ENCODE data around the gene RTN1.
A peak's percentile ranks its signal among the peaks of the same experiment; 100 is the strongest.
"Not testable (repeated sequence)": the region's sequence is repeated elsewhere in the genome, so short reads cannot be mapped to it uniquely, and the experiment has no call there.

RTN1 gene

DNA sequence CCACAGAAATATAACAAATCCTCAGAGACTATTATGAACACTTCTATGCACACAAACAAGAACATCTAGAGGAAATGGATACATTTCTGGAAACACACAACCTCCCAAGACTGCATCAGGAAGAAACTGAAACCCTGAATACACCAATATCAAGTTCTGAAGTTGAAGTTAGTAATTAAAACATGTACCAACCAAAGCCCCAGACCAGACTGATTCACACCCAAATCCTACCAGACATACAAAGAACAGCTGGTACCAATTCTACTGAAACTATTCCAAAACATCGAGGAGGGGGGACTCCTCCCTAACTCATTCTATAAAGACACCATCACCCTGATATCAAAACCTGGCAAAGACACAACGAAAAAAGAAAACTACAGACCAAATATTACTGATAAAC lies 179.3 kb downstream of the RTN1 start:
- no peak for DNase-seq

DNA sequence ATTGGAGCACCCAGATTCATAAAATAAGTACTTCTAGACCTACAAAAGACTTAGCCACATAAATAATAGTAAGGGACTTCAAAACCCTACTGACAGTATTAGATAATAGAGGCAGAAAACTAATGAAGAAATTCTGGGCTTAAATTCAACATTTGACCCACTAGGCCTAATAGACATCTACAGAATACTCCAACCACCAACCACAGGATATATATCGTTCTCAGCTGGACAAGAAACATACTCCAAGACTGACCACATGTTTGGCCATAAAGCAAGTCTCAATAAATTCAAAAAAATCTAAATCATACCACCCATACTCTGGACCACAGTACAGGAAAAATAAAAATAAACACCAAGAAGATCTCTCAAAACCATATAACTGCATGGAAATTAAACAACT lies 180.2 kb downstream of the RTN1 start:
- no peak for DNase-seq

DNA sequence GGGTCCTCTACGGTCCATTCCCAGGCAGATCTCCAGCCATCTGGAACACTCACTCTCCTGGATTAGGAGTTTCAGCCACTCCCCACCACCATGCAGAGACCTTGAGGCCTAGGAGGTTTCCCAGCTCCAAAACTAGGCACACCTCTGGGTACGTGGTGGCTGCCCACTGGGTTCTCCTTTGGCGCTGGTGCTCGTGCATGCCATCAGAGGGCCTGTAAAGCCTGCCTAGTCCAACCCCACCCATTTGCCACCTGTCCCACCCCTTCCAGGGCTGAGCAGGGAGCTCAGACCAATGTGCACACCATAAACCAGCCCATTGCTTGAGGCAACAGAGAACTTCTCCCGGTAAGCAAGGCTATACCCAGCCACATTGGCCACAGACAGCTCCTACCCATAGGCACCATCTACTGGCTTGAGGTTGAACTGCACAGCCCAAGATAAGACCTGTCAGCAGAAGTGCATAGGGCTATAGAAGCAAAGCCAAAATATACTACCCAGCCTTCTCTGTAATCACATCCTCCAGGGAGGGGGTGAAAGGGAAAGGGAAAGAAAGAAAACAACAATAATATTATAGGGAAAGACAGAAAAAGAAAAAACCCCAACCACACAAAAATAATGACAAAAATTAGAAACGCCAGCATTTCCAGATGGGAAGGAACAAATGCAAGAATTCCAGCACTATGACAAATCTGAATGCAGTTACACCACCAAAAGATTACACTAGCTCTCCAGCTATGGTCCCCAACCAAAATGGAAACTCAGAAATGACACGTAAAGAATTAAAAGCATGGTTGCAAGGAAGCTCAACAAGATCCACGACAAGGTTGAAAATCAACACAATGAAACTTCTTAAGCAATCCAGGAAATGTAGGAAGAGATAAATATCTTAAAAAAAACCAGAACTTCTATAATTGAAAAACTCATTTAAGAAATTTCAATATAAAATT lies 182.1 kb downstream of the RTN1 start:
- peak; percentile 24 to 48 for DNase-seq

DNA sequence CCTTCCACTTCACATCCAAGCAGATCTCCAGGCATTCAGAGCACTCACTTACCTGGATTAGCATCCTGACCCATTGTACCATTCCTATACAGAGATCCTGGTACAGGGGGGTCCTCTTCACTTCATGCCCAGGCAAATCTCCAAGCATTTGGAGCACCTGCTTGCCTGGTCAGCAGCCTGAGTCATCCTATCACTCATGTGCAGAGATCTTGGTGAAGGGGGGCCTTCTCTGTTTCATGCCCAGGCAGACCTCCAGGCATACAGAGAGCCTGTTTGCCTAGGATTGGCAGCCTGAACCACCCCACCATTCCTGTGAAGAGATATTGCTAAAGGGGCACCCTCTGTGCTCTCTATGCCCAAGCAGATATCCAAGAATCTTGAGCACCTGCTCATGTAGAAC lies 182.9 kb downstream of the RTN1 start:
- DNase-seq = no peak

DNA sequence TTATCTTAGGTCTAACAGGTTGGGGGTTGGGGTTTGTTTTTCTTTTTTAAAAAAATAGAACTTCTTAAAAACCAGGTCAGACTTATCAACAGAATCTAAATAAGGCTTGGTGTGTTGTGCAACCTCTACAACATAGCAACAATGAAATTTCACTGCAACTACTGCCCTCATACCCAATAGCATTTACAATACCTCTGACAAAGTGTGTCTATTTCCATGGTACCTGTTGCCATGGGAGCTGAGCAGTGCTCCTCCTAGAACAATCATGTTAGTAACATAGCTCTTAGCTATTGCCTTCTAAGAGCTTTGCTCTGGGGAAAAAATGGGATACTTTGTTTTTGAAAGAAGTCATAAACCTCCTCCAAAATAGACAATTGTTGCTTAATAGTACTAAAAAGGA lies 190.7 kb downstream of the RTN1 start:
- DNase-seq = peak in 1 of 2 experiments; percentile 6

DNA sequence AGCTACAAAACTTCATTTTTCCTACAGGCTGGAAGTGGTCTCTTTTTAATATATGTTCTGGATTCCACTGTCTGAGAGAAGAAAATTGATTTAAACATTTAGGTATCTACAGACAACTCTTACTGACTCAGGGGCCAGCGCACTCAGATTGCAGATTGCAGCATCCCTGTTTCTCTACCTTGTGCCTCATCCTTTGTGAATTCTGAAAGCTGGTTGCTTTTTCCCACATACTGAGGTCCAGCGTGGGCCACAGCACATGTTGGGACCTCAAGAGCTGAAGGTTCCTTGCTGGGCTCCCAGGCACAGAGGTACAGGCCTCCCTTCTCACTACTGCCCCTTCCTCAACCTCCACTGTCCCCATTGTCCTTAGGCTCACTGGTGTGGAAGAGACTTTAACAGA lies 192.2 kb downstream of the RTN1 start:
- DNase-seq = no peak

DNA sequence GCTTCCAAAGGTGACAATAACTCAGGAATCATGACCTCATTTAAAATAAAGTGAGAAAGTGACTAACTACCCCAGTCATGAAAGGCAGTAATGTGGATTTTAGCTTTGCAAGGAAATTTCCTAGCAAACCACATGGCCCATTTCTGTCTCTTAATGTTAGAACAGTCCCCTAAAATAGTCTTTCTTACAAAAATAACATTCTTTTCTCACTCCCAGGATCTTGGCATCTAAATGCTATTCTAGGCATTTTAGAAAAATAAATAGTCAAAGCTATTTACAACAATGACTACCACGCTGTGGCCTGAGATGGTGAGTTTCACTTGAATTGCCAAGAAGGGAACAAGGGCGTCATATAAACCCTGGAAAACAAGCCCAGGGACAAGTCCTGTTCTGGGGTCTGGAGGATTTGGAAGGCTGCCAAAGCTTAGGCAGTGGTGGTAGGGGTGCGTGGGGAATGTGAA lies 192.8 kb downstream of the RTN1 start:
- no peak for DNase-seq

DNA sequence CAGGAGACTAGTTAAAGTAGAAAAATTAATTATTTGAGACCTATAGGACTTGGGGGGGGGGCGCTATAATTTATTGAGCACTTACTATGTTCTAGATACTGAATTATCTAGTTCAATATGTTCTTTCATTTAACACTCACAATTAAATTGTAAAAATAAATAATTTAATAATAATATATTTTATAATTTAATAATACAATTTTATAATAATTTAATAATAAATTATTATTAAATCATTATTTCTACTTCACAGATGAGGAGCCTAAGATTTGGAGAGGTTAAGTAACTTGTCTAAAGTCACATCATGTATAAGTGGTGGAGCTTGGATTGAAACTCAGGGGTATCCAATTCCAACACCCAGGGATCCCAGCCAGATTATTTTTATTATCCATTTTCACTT lies 195.2 kb downstream of the RTN1 start:
- DNase-seq = no peak

DNA sequence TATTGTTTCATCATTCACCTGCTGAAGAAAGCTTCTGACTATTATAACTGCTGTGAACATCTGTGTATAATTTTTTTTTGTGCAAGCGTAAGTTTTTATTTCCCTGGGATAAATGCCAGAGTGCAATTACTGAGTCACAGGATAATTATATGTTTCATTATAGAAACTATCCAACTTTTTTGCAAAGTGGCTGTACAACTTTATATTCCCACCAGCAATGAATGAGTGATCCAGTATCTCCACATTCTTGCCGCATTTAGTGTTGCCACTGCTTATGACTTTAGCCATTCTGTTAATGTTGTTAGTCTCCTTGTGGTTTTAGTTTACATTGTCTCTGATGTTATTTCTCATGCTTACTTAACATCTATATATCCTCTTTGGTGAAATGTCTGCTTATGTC lies 205.8 kb downstream of the RTN1 start:
- no peak for DNase-seq

DNA sequence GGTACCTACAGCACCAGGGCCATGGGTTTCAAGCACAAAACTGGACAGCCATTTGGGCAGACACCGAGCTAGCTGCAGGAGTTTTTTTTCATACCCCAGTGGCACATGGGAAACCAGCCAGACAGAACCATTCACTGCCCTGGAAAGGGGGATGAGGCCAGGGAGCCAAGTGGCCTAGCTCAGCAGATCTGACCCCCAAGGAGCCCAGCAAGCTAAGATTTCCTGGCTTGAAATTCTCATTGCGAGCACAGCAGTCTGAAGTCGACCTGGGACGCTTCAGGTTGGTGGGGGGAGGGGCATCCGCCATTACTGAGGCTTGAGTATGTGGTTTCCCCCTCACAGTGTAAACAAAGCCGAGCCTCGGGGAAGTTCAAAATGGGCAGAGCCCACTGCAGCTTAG lies 212.8 kb downstream of the RTN1 start:
- no peak for DNase-seq

DNA sequence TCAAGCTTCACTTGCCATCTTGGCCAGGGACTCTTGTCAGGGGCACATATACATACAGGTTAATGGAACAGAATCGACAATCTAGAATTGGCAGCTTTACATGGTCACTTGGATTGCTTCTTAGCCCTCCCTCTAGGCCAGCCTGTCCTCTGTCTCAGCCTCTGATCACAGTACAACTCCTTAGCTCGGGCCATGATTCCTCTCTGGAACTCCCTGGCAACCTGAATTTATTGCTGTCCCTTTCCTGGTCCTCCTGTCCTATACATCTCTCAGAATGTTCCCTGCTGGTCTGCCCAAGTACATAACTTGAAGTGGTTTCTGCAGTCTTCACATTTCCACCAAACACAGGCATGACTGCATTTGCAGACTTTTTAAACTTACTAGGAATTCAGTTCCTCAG lies 214.1 kb downstream of the RTN1 start:
- no peak for DNase-seq

DNA sequence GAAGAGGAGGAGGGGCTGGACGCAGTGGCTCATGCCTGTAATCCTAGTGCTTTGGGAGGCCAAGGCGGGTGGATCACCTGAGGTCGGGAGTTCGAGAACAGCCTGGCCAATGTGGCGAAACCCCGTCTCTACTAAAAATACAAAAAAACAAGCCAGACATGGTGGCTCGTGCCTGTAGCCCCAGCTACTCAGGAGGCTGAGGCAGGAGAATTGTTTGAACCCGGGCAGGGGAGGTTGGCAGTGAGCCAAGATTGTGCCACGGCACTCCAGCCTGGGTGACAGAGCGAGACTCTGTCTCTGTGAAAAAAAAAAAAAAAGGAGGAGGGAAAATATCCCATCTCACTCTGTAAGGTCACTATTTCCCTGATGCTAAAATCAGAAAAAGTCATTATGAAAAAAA lies 216.4 kb downstream of the RTN1 start:
- not testable (repeated sequence) for DNase-seq

DNA sequence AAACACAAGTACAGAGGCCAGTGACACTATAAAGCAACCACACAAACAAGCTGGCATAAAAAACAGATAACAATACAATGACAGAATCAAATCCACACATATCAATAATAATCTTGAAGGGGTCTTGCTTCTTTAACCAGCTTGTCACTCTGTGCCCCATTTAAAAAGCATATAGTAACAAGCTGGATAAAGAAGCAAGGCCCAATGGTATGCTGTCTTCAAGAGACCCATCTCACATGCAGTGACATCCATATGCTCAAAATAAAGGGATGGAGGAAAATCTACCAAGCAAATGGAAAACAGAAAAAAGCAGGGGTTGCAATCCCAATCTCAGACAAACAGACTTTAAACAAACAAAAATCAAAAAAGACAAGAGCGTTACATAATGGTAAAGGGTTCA lies 223.7 kb downstream of the RTN1 start:
- DNase-seq = not testable (repeated sequence)

DNA sequence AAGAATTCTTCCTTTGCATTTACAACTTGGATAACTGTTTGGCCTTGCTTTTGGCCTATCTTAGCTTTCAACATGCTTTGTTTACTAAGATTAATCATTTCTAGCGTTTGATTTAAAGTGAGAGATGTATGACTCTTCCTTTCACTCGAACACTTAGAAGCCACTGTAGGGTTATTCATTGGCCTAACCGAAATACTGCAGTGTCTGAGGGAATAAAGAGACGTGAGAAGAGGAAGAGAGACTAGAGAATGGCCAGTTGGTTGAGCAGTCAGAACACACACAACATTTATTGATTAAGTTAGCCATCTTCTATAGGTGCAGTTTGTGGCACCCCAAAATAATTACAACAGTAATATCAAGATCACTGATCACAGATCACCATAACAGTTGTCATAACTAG lies 231.7 kb downstream of the RTN1 start:
- no peak for DNase-seq

DNA sequence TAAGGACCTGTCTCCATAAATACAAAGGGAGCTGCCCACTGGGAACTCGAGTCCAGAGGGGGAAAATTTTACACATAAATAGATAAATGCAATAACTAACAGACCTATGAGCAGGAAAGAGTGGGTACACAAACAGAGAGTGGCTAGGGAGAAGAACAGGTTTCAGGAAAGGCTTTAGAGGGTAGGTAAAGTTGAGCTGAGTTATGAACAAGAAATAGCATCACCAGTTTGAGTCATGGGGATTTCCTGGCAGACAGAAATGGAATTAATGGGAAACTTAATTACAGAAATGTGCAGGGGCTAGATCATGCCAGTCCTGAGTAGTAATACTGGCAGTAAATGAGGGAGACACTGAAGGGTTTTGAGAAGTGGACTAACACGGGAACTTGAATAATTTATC lies 236.0 kb downstream of the RTN1 start:
- DNase-seq = peak in 1 of 2 experiments; percentile 39

DNA sequence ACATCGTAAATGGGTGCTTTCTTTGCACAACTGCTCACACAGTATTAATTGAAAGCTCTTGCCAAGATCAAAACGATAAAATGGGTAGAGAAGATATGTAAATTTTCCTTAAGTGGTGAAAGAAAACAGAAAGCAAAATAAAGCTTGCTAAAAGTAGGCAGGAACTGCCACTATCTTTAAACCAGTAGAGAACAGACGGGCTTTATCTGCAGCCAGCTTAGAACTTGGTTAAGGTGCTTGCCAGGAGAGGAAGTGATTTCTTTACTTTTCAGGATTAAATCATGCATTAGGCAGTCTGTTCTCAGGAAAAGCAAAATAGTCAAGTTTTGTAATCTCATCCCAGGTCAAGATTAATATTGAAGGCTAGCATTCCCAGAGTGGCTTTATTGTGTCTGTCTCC lies 237.1 kb downstream of the RTN1 start:
- DNase-seq = peak in 1 of 2 experiments; percentile 3

DNA sequence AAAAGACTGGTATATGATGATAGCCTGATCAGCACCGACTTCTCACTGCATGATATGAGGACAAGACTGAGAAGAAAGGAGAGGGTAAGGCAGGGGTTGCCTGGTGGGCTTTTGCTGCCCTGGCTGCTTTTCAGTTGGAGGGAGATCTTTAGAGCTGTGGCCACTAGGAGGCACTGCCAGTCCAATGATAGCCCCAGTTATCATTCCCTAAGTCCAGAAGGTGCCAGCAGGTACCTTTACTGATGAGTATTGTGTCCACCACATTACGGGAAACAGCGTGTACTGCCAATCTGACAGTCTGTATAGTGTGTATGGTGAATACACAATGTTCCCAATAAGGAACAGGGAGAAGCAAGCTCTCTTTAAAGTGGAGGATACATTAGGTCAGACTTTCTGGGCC lies 238.2 kb downstream of the RTN1 start:
- peak in 1 of 2 experiments; percentile 36 for DNase-seq

DNA sequence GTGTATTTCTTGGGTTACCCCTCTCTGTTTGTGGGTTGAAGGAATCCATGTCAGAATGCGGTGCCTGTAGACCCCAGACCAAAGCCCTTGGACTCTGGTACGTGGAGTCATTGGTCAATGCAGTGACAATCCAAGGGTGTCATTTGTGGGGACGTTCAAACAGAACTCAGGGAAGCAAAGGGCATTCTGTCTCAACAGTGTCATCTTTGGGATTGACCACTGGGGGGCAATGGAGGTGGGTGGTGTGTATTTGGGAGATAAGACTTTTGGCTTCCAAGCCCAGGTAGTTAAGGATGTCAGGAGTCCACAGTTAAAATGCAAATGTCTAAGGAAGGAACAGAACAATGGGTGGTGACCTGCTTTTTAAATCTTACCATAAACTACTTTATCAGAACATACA lies 239.3 kb downstream of the RTN1 start:
- peak in 1 of 2 experiments; percentile 10 for DNase-seq

DNA sequence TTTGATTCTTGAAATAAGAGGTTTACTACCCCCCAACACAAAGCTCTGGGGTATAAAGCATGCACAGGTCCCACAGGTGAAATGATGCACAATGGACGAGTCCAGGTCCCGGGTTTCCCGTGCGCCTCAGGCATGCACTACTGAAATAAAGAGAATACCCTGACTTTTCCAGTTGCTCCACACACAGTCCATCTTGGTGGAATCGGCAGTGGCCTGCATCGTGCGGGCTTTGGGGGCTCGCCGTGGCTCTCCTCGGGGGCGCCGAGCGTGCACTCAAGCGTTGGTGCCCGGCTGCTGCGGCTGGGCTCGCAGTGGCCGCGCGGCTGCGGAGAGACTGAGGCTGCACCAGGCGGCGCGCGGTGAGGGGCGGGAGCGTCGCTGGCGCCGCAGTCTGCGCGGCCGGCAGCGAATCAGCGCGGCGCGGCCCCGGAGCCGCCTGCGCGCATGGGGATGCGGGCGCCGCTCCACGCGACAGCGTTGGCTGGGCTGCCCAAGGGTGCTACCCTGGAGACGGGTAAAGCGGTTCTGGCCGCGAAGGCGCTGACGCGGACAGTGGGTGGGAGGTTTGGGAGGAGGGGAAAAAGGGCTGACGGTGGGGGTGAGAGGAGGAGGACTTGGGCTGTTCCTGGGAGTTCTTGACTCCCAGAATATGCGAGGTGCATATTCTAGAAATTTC lies 240.2 kb downstream of the RTN1 start:
- DNase-seq = peak; percentile 40 to 54

DNA sequence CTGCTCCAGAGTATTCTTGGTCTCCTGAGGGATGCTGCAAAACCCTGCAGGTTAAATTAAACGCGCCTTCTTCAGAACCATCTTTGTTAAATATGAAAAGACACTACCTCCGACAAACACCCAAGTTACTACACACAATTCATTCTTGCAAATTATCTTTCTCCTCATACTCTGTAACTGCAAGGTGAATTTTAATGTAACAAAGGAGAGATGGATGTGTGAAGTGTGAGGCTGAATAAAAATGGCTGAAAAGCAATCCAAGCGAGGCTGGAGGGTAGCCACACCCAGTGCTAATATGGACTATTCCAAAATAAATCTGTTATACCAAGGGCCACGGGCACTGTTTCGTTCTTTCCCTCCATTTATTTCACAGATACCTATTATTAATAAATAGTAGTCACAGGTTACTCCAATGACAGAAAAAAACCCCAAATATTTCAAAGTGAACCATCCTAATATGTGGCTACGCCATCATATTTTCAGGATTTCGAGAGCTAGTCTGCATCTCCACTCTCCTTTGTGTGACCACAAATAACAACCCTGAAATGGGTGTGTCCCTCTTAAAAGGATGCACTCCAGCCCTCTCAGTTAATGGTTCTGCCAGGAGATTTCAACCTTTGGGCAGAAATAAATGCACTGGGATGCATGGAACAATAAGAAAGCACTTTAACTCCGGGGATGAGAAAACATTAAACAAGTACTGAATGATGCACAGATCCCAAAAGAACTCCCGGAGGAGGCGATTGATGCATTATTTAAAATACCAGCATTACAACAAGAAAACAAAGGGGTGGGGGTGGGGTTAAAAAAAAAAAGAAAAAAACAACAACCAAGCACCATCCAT lies 240.9 kb downstream of the RTN1 start:
- no peak for DNase-seq

DNA sequence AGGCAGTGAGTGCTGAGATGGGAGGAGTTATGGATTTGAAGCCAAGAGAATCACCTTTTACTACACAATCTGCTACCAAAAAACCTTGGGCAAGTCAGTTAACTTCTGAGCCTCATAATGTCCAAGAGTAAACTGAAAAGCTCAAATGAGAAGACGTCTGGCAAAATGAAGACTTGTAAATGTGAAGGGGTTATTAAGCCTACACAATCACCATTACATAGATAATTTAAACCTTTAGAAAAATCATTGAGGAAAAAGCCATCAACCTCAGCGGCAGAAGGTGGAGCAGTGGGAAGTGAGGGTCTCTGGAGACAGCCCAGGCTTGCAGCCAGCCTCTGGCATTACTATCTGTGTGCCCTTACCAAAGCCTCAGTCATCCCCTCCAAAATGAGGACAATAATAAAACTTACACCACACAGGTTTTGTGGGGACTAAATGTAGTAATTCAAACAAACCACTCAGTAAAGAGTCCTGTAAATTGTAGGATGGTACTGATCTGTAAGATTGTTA lies 243.5 kb downstream of the RTN1 start:
- no peak for DNase-seq

DNA sequence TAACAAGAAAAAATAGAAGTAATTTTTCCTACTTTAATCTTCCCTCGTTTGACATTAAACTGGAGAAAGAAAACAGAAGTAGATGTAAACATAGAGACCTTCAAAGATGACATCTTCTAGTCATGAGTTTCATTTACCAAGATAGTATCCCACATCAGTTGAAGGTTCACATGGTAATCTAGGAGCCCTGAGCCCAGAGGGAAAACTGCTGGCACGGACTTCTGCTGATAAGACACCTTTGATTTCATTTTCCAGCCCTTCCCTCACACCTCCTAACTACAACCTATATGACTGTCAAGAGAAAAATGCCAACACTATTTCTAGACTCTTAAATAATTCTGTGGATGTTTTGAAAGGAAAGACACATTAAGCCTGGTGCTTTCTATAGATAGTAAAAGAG lies 247.9 kb downstream of the RTN1 start:
- no peak for DNase-seq

DNA sequence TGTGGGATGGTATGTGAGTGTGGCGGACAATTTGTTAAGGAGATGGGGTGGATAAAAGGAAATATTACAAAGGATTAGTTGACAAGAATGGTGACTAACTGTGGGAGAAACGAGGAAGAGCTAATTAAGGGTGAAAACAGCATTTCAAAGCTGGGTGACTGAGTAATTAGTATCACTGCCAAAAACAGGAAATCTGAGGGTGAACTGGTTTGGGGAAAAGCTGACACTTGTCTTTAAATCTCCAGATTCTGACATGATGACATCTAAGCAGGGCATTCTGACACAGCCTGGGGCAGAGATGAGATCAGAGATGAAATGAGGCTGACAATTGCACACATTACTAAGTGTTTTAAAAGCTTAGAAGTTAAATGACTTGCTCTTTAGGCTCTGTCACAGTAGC lies 251.5 kb downstream of the RTN1 start:
- no peak for DNase-seq
